ENCODE data around the gene MRFAP1. TPM values are rescaled to one million over a fixed set of nuclear protein-coding genes. Genes with fewer than 3 reads are reported as not detected.
"Not testable (repeated sequence)": the region's sequence is repeated elsewhere in the genome, so short reads cannot be mapped to it uniquely, and the experiment has no call there.

MRFAP1 gene
- polyA plus RNA-seq, 3 donors: 476 to 485 (median 482) TPM

DNA sequence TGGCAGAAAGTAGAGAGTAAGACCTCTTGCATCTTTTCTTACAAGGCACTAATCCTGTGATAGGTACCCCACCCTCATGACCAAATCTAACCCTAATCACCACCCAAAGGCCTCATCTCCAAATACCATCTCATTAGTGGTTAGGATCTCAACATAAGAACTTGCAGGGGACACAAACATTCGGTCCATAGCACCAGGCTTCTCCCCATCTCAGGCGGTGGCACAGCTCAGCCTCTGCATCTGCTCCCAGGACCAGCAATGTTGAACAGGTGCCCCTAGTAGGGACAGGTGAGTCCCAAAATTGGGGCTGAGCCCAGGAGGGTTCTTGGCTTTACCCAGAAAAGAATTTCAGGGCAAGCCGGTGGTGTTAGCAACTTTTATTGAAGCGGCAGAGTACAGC lies 8.4 kb upstream of the MRFAP1 start:
- no peak for DNase-seq (ENCODE audit: low read depth in 3 of 3, low spot score in 2 of 3)

DNA sequence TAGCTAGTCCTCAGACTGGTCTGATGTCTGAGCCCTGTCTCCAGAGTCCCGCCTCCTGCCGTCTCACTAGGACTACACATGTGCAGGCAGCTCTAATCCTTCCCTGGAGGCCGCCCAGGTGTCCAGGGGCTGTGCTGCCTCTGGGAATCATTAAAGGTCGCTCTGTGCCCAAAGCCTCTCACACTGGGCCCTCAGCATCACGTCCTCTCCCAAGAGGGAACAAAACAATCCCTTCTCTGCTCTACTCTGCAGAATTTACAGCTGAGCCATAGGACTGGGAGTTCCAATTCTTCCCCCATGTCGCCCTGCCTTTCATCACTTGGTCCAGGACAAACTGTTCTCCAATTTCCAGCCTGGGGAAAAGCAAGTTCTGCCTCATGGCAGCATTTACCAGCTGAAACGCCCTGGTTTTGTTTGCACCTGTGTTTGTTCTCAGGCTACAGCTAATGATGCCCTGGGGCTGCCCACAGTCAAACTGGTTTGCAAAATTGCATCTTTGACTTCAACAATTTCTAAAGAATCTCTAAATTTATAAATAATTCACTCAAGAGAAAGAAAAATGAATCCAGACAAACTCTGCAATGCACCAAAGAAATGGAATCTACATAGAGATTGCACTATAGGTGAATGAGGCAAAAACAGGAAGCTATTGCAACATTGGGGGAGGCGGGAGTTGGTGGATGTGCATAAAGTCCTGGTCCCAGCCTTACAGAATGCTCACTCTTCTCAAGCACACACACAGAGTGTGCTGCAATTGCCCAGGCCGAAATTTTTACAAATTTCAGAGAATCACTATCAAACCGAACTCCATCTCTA lies 7.2 kb upstream of the MRFAP1 start:
- DNase-seq (ENCODE audit: low read depth in 3 of 3, low spot score in 2 of 3): no peak

DNA sequence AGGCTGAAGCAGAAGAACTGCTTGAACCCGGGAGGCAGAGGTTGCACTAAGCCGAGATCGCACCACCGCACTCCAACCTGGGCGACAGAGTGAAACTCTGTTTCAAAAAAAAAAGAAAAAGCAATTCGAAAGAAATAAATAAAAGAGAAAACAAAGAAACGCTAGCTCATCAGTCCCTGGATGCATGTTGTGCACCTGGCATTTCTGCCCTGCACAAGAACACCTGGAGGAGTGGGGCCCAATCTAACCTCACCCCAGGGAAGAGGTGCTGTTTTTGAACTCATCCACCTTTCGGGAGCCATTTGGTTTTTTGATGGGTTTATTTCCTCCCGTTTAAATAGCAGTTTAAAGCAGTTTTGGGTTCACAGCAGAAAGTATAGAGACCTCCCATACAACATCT lies 5.7 kb upstream of the MRFAP1 start:
- no peak for DNase-seq (ENCODE audit: low read depth in 3 of 3, low spot score in 2 of 3)

DNA sequence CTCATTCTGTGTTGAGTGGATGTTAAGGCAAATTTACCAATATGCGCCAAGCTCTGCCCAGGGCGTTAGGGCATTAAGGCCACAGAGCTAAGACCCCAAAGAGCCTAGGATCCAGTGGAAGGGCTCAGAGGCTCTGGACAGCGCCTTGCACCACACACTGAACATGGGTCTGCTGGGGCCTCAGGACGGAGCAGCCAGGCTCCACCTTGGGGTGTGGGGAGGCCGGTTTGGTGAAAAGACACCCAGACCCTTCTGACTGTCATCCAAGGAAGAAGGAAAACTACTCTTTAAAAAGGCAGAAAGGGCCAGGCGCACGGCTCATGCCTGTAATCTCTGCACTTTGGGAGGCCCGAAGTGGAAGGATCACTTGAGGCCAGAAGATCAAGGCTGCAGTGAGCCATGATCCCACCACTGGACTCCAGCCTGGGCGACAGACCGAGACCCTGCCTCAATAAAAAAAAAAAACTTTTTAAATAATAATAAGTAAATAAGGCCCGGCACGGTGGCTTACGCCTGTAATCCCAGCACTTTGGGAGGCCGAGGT lies 1.3 kb upstream of the MRFAP1 start:
- DNase-seq (ENCODE audit: low read depth in 3 of 3, low spot score in 2 of 3): no peak

DNA sequence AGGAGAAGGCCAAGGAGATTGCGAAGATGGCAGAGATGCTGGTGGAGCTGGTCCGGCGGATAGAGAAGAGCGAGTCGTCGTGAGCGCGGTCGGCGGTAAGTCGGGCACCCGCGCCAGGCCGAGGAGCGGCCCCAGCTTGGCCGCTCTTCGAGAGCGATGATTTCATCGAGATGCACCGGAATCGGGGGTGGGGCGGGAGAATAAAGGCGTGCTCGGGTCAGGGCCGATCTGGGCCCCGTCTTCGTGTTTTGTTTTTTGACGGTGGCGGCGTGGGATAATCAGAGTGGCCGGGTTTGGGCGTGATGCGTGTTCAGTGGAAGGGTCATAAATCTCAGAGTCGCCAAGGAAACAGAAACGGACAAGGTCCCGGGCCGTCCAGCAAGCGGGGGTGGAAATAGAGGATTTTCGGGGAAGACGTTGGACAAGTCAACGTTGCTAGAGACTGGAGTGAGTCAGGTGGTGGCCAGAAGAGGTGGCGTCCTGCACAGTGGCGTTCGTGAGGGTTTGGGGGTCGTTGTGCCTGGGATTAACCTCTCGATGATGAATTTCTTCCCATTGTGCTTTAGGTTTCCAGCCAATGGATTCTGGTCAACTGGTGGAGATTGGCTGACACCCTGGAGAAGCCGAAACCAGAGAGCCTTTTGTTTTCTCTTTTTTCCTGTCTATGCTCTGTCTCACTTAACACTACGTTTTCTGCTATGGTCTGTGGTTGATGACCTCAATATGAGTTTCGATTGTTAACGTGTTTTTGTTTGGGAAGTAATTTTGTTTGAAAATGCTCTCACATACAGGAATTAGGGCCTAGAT lies 882 bp downstream of the MRFAP1 start:
- peak in 1 of 3 donors; percentile 37 for DNase-seq (ENCODE audit: low read depth in 3 of 3, low spot score in 2 of 3)

DNA sequence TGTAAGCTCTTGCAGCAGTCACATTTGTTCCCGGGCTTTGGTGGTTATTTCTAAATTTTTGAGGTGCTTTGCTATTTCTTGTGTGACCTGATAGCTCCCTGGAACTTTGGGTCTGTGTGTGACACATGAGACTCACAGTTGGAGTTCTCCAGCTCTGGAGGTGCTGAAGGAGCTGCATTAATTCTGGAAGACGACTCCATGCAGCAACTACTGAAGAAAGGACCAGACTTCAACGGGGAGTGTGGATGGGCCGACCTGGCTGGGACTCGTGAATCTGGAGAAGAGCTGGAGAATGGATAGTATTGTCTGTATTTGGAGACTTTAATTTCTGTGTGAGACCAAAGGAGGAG lies 1.5 kb downstream of the MRFAP1 start:
- no peak for DNase-seq (ENCODE audit: low read depth in 3 of 3, low spot score in 2 of 3)

DNA sequence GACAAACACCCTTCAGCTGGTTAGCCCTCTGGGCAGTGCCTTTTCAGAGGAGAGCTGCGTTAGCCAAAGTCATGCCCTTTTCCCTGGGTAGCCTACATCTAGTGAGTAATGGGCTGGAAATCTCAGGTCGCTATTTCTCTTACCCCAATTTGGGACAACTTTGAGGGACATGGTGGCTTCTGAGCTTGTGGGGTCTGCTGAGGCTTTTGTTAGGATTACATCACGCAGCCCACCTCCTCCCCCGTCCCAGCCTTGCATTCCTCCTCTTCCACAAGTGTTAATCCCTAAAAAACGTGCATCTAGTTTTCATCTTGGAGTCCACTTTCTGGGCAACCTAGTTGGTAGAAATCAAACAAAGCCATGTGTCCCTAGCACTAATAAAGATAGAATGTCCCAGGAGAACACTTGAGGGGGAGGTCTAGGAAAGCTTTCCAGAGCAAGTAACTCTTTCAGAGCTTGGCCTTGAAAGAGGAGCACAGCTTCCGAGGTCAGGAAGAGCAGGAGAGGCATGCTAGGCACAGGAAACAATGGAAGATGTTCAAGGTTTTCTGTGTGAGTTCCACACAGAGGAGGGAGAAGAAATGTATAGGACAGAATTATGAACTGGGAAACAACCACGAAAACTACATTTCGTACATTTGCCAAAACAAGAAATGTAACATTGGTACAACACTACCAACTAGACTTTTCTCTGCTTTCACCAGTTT lies 2.8 kb downstream of the MRFAP1 start:
- DNase-seq (ENCODE audit: low read depth in 3 of 3, low spot score in 2 of 3): no peak

DNA sequence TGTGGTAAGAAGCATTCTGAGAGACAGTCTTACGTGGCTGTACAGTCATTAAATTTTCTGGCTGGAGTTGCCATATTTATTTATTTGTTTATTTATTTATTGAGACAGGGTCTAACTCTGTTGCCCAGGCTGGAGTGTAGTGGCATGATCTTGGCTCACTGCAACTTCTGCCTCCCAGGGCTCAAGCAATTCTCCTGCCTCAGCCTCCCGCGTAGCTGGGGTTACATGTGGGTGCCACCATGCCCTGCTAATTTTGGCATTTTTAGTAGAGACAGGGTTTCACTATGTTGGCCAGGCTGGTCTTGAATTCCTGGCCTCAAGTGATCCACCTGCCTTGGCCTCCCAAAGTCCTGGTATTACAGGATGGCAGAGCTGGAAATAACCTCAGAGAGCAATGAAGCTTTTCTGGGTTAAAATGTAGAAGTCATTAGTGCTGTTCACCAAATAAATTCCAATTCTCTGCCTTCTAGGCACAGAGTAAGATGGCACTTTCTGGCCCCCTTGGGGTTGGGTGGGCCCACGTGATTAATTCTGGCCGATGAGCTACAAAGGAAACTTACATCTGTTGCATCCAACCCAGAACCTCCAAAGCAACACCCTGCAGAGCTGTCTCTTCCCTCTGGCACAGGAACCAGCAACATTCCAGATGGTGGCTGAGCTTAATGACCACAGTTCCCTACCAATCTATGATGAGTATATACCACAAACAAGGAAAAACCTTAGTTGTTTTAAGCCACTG lies 4.5 kb downstream of the MRFAP1 start:
- DNase-seq (ENCODE audit: low read depth in 3 of 3, low spot score in 2 of 3): no peak

DNA sequence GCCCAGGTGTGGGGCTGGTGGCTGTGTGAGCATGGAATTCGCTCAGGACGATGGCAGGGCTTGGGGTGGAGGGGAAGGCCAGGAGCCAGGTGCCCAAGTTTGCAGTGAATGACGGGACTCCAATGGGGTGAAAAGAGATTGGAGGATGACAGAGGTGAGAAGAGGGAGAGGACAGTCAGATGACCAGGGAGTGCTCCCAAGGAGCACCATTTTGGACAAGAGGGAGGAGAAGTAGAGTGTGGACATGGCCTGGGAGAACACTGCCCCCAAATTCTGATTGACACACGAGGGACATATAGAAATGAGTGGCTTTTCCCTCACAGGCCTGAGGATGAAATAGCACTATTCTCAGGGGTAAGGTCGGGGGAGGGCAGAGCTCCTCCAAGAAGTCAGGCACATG lies 6.7 kb downstream of the MRFAP1 start:
- DNase-seq (ENCODE audit: low read depth in 3 of 3, low spot score in 2 of 3): no peak

DNA sequence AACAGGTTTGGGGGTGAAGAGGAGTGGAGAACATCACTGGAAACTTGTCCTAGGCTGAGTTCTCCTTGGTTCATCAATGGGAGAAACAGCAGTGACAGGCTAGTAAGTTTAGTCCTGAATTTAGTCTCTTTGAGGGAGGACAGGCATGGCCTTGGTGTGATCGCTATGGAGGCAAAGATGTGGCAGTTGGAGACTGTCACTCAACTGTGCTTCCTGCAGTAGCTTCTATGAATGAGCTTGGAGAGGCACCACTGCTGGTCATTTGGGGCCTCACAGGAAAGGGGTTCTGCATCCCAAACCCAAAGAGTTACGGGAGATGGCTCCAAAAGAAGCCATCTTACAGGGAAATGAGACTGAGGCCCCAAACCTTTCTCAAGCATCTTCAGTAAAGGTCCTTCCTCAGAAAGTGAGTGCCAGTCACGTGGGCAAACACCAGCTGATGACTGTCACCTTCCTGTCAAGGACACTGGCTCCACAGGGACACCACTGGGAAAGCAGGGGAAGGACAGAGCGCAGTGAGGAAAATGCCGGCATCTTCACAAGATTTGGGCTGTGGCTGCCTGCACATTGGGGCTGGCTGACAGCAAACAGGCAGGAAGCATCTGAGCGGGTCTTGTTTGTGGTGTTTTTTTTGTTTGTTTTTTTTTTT lies 7.2 kb downstream of the MRFAP1 start:
- DNase-seq (ENCODE audit: low read depth in 3 of 3, low spot score in 2 of 3): no peak

DNA sequence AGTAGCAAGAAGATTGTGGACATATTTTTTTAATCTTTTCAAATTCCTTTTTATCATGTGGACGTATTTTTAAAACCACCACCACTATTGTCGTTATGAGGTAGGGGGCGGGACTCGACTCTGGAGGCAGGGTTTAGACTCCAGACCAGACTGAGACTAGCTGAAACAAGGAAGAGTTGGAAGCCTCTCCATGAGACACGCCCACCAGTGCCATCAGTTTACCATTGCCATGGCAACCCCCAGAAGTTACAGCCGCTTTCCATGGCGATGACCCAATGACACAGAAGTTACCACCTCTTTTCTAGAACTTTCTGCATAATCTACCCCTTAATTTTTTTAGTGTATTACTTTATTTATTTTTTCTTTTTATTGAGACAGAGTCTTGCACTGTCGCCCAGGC lies 8.7 kb downstream of the MRFAP1 start:
- no peak for DNase-seq (ENCODE audit: low read depth in 3 of 3, low spot score in 2 of 3)

DNA sequence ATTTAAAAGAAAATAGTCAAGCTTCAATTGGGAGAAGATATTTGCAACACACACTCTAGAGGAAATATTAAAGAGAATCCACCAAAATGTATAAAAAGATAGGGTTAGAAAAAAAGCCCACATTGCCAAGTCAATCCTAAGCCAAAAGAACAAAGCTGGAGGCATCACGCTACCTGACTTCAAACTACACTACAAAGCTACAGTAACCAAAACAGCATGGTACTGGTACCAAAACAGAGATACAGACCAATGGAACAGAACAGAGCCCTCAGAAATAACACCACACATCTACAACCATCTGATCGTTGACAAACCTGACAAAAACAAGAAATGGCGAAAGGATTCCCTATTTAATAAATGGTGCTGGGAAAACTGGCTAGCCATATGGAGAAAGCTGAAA lies 13.7 kb downstream of the MRFAP1 start:
- DNase-seq (ENCODE audit: low read depth in 3 of 3, low spot score in 2 of 3): not testable (repeated sequence)

DNA sequence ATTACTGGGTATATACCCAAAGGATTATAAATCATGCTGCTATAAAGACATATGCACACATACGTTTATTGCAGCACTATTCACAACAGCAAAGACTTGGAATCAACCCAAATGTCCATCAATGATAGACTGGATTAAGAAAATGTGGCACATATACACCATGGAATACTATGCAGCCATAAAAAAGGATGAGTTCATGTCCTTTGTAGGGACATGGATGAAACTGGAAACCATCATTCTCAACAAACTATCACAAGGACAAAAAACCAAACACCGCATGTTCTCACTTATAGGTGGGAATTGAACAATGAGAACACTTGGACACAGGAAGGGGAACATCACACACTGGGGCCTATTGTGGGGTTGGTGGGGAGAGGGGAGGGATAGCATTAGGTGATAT lies 14.8 kb downstream of the MRFAP1 start:
- DNase-seq (ENCODE audit: low read depth in 3 of 3, low spot score in 2 of 3): not testable (repeated sequence)

DNA sequence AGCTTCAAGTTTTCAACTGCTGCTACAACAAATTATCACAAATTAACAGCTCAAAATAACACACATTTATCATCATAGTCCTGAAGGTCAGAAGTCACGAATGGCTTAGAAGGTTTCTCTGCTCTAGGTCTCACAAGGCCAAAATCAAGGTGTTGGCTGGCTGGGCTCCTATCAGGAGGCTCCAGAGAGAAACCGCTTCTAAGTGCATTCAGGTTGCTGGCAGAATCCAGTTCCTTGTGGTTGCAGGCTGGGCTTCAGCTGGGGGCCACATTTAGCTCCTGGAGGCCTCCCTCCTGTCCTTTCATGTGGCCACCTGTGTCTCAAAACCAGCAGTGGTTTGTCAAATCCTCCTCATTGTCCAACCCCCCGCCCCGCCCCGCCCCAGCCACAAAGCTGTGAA lies 15.4 kb downstream of the MRFAP1 start:
- no peak for DNase-seq (ENCODE audit: low read depth in 3 of 3, low spot score in 2 of 3)

DNA sequence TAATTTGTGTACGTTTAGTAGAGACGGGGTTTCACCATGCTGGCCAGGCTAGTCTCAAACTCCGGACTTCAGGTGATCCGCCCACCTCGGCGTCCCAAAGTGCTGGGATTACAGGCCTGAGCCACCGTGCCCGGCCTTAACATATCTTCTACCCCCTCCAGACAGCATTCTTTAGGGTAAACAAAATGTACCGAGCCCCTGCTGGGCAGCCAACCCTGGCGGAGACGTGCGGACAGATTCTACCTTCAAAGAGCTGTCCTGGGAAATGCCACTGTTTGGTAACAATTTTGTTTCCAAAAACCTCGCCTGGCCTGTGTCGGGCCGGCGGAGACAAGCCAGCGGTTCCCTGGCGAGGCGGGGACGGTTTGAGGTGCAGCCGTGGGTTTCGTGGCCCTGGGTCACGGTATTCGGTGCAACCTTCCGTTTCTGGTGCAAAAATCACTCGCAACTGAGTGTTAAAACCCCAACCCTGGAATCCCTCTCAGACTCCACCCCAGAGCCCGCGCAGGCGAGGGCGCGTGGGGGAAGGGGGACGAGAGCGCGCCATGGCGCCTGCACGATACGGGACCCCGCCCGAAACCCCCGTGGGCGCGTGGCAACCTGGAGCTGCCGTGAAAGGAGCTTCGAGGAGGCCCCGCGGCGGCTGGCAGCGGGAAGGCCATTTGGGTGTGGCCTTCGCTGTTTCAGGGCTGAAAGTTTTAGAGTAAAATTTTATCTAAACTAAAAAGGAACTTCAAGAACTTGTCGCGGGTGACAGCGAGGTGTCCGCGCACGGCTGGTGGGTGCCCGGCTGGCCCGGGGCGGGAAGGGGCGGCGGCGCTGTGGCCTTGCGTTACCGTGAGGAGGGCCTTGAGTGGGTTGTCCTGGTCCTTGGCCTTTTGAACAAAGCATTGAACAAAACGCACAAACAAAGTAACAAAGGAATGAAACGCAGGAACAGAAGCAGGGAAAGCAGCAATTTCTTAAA lies 17.0 kb downstream of the MRFAP1 start:
- no peak for DNase-seq (ENCODE audit: low read depth in 3 of 3, low spot score in 2 of 3)

DNA sequence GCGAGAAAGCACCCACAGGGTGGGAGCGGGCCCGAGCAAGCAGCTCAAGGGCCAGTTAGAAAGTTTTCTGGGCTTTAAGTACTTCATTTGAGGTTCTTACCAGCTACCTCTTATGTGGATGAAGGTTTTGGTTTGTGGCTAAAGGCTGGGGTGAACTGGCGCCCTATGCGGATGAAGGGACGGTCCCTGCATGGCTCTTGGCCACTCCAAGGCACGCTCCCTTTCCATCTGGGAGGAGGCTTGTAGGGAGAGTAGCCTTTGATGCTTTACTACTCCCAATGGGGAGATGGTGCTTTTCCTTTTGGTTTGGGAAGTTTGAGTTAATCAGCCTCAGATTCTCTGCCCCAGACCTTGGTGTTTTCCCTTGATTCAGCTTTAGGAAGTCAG lies 17.7 kb downstream of the MRFAP1 start:
- no peak for DNase-seq (ENCODE audit: low read depth in 3 of 3, low spot score in 2 of 3)

DNA sequence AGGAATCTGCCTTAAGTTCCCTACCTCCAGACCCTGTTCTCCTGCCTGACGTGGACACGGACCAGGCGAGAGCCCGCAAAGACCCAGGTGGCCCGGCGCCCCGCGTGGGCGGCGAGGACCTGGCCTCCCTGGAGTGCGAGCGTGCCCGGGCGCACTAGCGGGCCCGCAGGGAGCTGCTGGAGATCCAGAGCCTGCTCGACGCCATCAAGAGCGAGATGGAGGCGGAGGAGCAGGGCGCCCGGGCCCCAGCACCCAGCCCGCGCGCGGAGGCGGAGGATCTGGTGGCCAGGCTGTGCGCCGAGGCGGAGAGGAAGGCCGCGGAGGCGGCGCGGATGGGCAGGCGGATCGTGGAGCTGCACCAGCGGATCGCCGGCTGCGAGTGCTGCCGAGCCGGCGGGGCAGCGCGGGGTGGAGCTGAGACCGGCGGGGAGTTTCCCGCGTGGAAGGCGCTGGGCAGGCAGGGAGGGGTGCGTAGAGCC lies 18.2 kb downstream of the MRFAP1 start:
- no peak for DNase-seq (ENCODE audit: low read depth in 3 of 3, low spot score in 2 of 3)

DNA sequence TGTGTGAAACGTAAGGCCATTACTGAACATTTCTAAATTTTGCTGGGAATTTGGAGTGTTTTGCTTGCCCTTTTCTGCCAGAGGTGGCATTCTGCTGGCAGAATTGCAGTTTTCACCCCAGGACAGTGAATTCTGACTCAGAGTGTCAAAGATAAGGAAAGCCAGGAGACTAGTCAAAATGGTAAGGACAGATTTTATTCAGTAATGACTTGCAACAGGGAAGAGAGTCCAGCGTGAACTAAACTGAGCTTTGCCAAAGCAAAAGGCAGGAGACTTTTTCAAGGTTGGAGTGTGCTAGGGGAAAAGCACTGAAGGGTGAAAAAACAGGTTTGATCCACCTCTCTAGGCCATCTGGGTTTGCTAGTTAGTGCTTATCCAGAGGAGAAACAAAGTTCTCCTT lies 19.4 kb downstream of the MRFAP1 start:
- no peak for DNase-seq (ENCODE audit: low read depth in 3 of 3, low spot score in 2 of 3)

DNA sequence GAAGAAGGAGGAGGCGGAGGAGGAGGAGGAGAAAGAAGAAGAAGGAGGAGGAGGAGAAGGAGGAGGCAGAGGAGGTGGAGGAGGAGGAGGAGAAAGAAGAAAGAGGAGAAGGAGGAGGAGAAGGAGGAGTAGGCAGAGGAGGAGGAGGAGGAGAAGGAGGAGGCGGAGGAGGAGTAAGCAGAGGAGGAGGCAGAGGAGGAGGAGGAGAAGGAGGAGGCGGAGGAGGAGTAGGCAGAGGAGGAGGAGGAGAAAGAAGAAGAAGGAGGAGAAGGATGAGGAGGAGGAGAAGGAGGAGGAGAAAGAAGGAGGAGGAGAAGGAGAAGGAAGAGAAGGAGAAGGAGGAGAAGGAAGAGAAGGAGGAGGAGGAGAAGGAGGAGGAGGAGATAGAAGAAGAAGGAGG lies 19.9 kb downstream of the MRFAP1 start:
- no peak for DNase-seq (ENCODE audit: low read depth in 3 of 3, low spot score in 2 of 3)
